ENCODE results near the gene CMSS1.

DNA sequence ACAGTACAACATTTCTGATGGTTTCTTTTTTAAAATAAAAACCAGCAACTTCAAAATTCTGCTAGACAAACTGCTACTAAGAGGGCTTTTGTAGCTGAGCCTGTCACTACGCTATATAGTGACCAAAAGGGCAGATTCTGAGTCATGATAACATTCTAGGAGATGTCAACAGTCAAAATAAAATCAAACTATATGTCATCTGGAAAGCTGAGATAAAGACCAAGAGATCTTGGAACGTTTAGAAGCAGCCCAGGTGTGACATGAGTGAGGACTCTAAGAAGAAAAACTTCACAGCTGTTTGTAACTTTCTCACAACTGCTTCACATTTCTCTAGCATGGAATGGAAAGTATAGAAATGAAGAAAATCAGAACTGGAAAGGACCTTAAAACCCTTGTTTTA is 212.0 kb downstream of the CMSS1 start:
- TF ChIP-seq SIN3A (IDR thresholded peaks at IDR 0.05; ENCODE audit: borderline replicate concordance, insufficient read depth, low read length) (no peak), TAF1 (IDR thresholded peaks at IDR 0.05; ENCODE audit: borderline replicate concordance, insufficient read depth, low read length) (no peak)
- TF ChIP-seq, protein P1, sequence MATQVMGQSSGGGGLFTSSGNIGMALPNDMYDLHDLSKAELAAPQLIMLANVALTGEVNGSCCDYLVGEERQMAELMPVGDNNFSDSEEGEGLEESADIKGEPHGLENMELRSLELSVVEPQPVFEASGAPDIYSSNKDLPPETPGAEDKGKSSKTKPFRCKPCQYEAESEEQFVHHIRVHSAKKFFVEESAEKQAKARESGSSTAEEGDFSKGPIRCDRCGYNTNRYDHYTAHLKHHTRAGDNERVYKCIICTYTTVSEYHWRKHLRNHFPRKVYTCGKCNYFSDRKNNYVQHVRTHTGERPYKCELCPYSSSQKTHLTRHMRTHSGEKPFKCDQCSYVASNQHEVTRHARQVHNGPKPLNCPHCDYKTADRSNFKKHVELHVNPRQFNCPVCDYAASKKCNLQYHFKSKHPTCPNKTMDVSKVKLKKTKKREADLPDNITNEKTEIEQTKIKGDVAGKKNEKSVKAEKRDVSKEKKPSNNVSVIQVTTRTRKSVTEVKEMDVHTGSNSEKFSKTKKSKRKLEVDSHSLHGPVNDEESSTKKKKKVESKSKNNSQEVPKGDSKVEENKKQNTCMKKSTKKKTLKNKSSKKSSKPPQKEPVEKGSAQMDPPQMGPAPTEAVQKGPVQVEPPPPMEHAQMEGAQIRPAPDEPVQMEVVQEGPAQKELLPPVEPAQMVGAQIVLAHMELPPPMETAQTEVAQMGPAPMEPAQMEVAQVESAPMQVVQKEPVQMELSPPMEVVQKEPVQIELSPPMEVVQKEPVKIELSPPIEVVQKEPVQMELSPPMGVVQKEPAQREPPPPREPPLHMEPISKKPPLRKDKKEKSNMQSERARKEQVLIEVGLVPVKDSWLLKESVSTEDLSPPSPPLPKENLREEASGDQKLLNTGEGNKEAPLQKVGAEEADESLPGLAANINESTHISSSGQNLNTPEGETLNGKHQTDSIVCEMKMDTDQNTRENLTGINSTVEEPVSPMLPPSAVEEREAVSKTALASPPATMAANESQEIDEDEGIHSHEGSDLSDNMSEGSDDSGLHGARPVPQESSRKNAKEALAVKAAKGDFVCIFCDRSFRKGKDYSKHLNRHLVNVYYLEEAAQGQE (IDR thresholded peaks at IDR 0.05; ENCODE audit: insufficient read depth in 1 of 2, low read depth in 2 of 2, low read length in 2 of 2): no peak
